SK-N-SH treated with all-trans-retinoic acid at 6 μM for 48 hours (cell line): Measurements from ENCODE around the gene KATNIP.

Source experiments
- ATAC-seq: fragments of 200-7000 bp; cut with Tn5 transposase; 3 replicates; pipeline ENCODE4 v1.9.1; 2020; ENCODE audit warnings: mild to moderate bottlenecking, moderate library complexity
- BACH2 ChIP-seq: fragments of 250-450 bp; sonication (Bioruptor Pico); IDR thresholded peaks from 2 replicates; pipeline ENCODE4 v1.9.0; 2021; ENCODE audit warnings: mild to moderate bottlenecking, borderline replicate concordance
- CREB5 ChIP-seq: fragments of 250-450 bp; sonication (Bioruptor Pico); IDR thresholded peaks from 2 replicates; pipeline ENCODE4 v1.5.1; 2020; ENCODE audit warnings: low read depth, mild to moderate bottlenecking, moderate library complexity
- CSDC2 ChIP-seq: fragments of 250-450 bp; sonication (Bioruptor Pico); IDR thresholded peaks from 2 replicates; pipeline ENCODE4 v1.5.0; 2020; ENCODE audit warnings: mild to moderate bottlenecking, moderate library complexity
- CSRNP3 ChIP-seq: fragments of 250-450 bp; sonication (Bioruptor Pico); IDR thresholded peaks from 2 replicates; pipeline ENCODE4 v1.5.1; 2021; ENCODE audit warnings: mild to moderate bottlenecking, moderate library complexity
- ESRRG ChIP-seq: fragments of 250-450 bp; sonication (Bioruptor Pico); IDR thresholded peaks from 2 replicates; pipeline ENCODE4 v1.6.1; 2021; ENCODE audit warnings: mild to moderate bottlenecking
- ISL1 ChIP-seq: fragments of 250-450 bp; sonication (Bioruptor Pico); IDR thresholded peaks from 2 replicates; pipeline ENCODE4 v2.1.2; 2022; ENCODE audit warnings: mild to moderate bottlenecking, moderate library complexity
- OSR1 ChIP-seq: fragments of 250-450 bp; sonication (Bioruptor Pico); IDR thresholded peaks from 2 replicates; pipeline ENCODE4 v1.8.0; 2022; ENCODE audit warnings: moderate library complexity, mild to moderate bottlenecking, inconsistent platforms
- PATZ1 ChIP-seq: fragments of 250-450 bp; sonication (Bioruptor Pico); IDR thresholded peaks from 2 replicates; pipeline ENCODE4 v1.8.0; 2020; ENCODE audit warnings: mild to moderate bottlenecking, moderate library complexity, borderline replicate concordance
- POU6F1 ChIP-seq: fragments of 250-450 bp; sonication (Bioruptor Pico); IDR thresholded peaks from 2 replicates; pipeline ENCODE4 v1.8.0; 2021; ENCODE audit warnings: low read depth, mild to moderate bottlenecking, moderate library complexity, borderline replicate concordance
- PPARA ChIP-seq: fragments of 250-450 bp; sonication (Bioruptor Pico); IDR thresholded peaks from 2 replicates; pipeline ENCODE4 v1.5.0; 2020; ENCODE audit warnings: mild to moderate bottlenecking, borderline replicate concordance
- RARB ChIP-seq: fragments of 250-450 bp; sonication (Bioruptor Pico); IDR thresholded peaks from 2 replicates; pipeline ENCODE4 v1.8.0; 2021; ENCODE audit warnings: mild to moderate bottlenecking, moderate library complexity
- SNAI2 ChIP-seq: fragments of 250-450 bp; sonication (Bioruptor Pico); IDR thresholded peaks from 2 replicates; pipeline ENCODE4 v1.5.0; 2020; ENCODE audit warnings: mild to moderate bottlenecking, moderate library complexity
- TCF4 ChIP-seq: fragments of 250-450 bp; sonication (Bioruptor Pico); IDR thresholded peaks from 2 replicates; pipeline ENCODE4 v1.8.0; 2021; ENCODE audit warnings: mild to moderate bottlenecking, moderate library complexity, borderline replicate concordance
- TOX ChIP-seq: fragments of 250-450 bp; sonication (Bioruptor Pico); IDR thresholded peaks from 2 replicates; pipeline ENCODE4 v1.8.0; 2021; ENCODE audit warnings: mild to moderate bottlenecking, moderate library complexity, borderline replicate concordance
- TSHZ2 ChIP-seq: fragments of 250-450 bp; sonication (Bioruptor Pico); IDR thresholded peaks from 2 replicates; pipeline ENCODE4 v1.5.0; 2020; ENCODE audit warnings: mild to moderate bottlenecking, moderate library complexity
- ZC3H10 ChIP-seq: fragments of 250-450 bp; sonication (Bioruptor Pico); IDR thresholded peaks from 2 replicates; pipeline ENCODE4 v1.5.1; 2021; ENCODE audit warnings: mild to moderate bottlenecking, moderate library complexity
- ZFP3 ChIP-seq: fragments of 250-450 bp; sonication (Bioruptor Pico); IDR thresholded peaks from 2 replicates; pipeline ENCODE4 v1.5.0; 2020; ENCODE audit warnings: mild to moderate bottlenecking, moderate library complexity
- ZFP30 ChIP-seq: fragments of 450-650 bp; formaldehyde crosslinking; IDR thresholded peaks from 2 replicates; pipeline ENCODE4 v1.5.0; 2022; ENCODE audit warnings: mild to moderate bottlenecking, moderate library complexity
- ZNF565 ChIP-seq: fragments of 450-650 bp; formaldehyde crosslinking; conservative IDR thresholded peaks from 2 replicates; pipeline ENCODE4 v1.5.0; 2020; ENCODE audit warnings: low read depth, mild to moderate bottlenecking, moderate library complexity
- ZNF70 ChIP-seq: fragments of 450-650 bp; formaldehyde crosslinking; IDR thresholded peaks from 2 replicates; pipeline ENCODE4 v1.5.0; 2020; ENCODE audit warnings: mild to moderate bottlenecking, moderate library complexity
- ZNF8 ChIP-seq: fragments of 450-650 bp; formaldehyde crosslinking; IDR thresholded peaks from 2 replicates; pipeline ENCODE4 v1.5.0; 2020; ENCODE audit warnings: mild to moderate bottlenecking, moderate library complexity

The KATNIP gene

GRCh38 chr16:27508476-27508875, 41.5 kb upstream of the KATNIP start:
- TF ChIP-seq ZC3H10 (CRISPR knock-in tag), result no peak
- TF ChIP-seq TOX (CRISPR knock-in tag), result no peak
- TF ChIP-seq ZFP30, result no peak
- no peak for TF ChIP-seq TCF4
- no peak for ATAC-seq

GRCh38 chr16:27511657-27512448, 38.1 kb upstream of the KATNIP start:
- no peak for ATAC-seq
- no peak for TF ChIP-seq ZC3H10 (CRISPR knock-in tag)
- no peak for TF ChIP-seq ZFP30
- no peak for TF ChIP-seq PATZ1 (CRISPR knock-in tag)
- no peak for TF ChIP-seq ZNF8 (CRISPR knock-in tag)
- no peak for TF ChIP-seq BACH2 (CRISPR knock-in tag)
- TF ChIP-seq TOX (CRISPR knock-in tag), result no peak
- no peak for TF ChIP-seq ISL1 (CRISPR knock-in tag)
- no peak for TF ChIP-seq TSHZ2 (CRISPR knock-in tag)
- TF ChIP-seq TCF4, result no peak
- TF ChIP-seq SNAI2 (CRISPR knock-in tag), result no peak
- no peak for TF ChIP-seq ESRRG
- TF ChIP-seq ZNF565 (CRISPR knock-in tag), result no peak
- TF ChIP-seq CSDC2 (CRISPR knock-in tag), result no peak
- TF ChIP-seq ZFP3 (CRISPR knock-in tag), result no peak
- TF ChIP-seq RARB (CRISPR knock-in tag), result no peak
- TF ChIP-seq POU6F1 (CRISPR knock-in tag), result no peak
- TF ChIP-seq CREB5, result no peak

GRCh38 chr16:27514806-27515205, 35.1 kb upstream of the KATNIP start:
- TF ChIP-seq SNAI2 (CRISPR knock-in tag) (no peak), PPARA (CRISPR knock-in tag) (no peak), CSDC2 (CRISPR knock-in tag) (no peak), OSR1 (no peak), TOX (CRISPR knock-in tag) (no peak)
- ATAC-seq, result no peak

GRCh38 chr16:27515874-27516353, 34.0 kb upstream of the KATNIP start:
- no peak for TF ChIP-seq ZC3H10 (CRISPR knock-in tag)
- TF ChIP-seq SNAI2 (CRISPR knock-in tag), result no peak
- no peak for TF ChIP-seq ZNF565 (CRISPR knock-in tag)
- no peak for TF ChIP-seq ISL1 (CRISPR knock-in tag)
- TF ChIP-seq CSDC2 (CRISPR knock-in tag), result no peak
- no peak for TF ChIP-seq CSRNP3 (CRISPR knock-in tag)
- TF ChIP-seq CREB5, result no peak
- no peak for TF ChIP-seq ZNF8 (CRISPR knock-in tag)
- no peak for TF ChIP-seq TSHZ2 (CRISPR knock-in tag)
- no peak for TF ChIP-seq PPARA (CRISPR knock-in tag)
- TF ChIP-seq BACH2 (CRISPR knock-in tag), result no peak
- TF ChIP-seq ZNF70 (CRISPR knock-in tag), result no peak
- TF ChIP-seq ZFP30, result no peak
- no peak for TF ChIP-seq TOX (CRISPR knock-in tag)
- peak; percentile 92 for ATAC-seq
